K562 (cell line): ENCODE data around the gene PIP5K1B. TPM values are rescaled to one million over a fixed set of nuclear protein-coding genes. Genes with fewer than 3 reads are reported as not detected.
A peak's percentile ranks its signal among the peaks of the same experiment; 100 is the strongest.

Source experiments
- FOXA3 ChIP-seq, 2 experiments: fragments of 450-650 bp in 1 of 2; sonication (generic) in 1 of 2; formaldehyde crosslinking; IDR thresholded peaks in 1 of 2; conservative IDR thresholded peaks in 1 of 2; 2 replicates each; pipeline versions ENCODE4 v1.4.0 to v1.8.0; 2020 to 2022; ENCODE audit warnings: mild to moderate bottlenecking in 2 of 2, missing genetic modification reagents in 1 of 2
- REST ChIP-seq, 2 experiments: fragments of 450-650 bp; formaldehyde crosslinking in 1 of 2; IDR thresholded peaks; 2 replicates each; pipeline versions ENCODE4 v1.4.0 to v1.6.1; 2014 to 2020; ENCODE audit warnings: mild to moderate bottlenecking in 2 of 2, borderline replicate concordance in 1 of 2, low read depth in 1 of 2
- SMAD4 ChIP-seq: fragments of 250-450 bp; sonication (Bioruptor Pico); conservative IDR thresholded peaks from 2 replicates; pipeline ENCODE4 v1.8.0; 2021; ENCODE audit warnings: inconsistent platforms, mild to moderate bottlenecking, moderate library complexity
- TEAD4 ChIP-seq, 2 experiments: sonication (generic) in 1 of 2; formaldehyde crosslinking in 1 of 2; IDR thresholded peaks; 2 replicates each; pipeline versions ENCODE4 v1.6.1 to v1.8.0; 2012 to 2022; ENCODE audit warnings: borderline replicate concordance in 1 of 2, inconsistent platforms in 1 of 2, low read length in 1 of 2, mild to moderate bottlenecking in 1 of 2, missing genetic modification reagents in 1 of 2
- VEZF1 ChIP-seq: fragments of 200-800 bp; sonication (Bioruptor generic); IDR thresholded peaks from 2 replicates; pipeline ENCODE4 v1.6.1; 2017; ENCODE audit warnings: missing genetic modification characterization, missing compliant biosample characterization
- ZBTB7A ChIP-seq: IDR thresholded peaks from 2 replicates; pipeline ENCODE4 v1.6.1; 2011; ENCODE audit warnings: low read depth, mild to moderate bottlenecking, low read length, moderate library complexity, borderline replicate concordance; ENCODE audit not compliant: control insufficient read depth
- ZNF274 ChIP-seq: IDR thresholded peaks from 2 replicates; pipeline ENCODE4 v1.6.1; 2011; ENCODE audit warnings: low read depth, mild to moderate bottlenecking, low read length, moderate library complexity, borderline replicate concordance
- ZNF655 ChIP-seq: fragments of 250-450 bp; sonication (Bioruptor Pico); IDR thresholded peaks from 2 replicates; pipeline ENCODE4 v1.5.0; 2021
- ZNF695 ChIP-seq: fragments of 450-650 bp; formaldehyde crosslinking; IDR thresholded peaks from 2 replicates; pipeline ENCODE4 v1.4.0; 2020; ENCODE audit warnings: mild to moderate bottlenecking, moderate library complexity
- ZNF717 ChIP-seq: fragments of 250-450 bp; sonication (Bioruptor Pico); IDR thresholded peaks from 2 replicates; pipeline ENCODE4 v1.5.0; 2021
- ZNF740 ChIP-seq, 3 experiments: fragments of 200-800 bp in 1 of 3; sonication (Bioruptor generic) in 1 of 3; sonication (generic) in 1 of 3; formaldehyde crosslinking in 1 of 3; IDR thresholded peaks; 2 replicates each; pipeline versions ENCODE4 v1.6.1 to v1.8.0; 2016 to 2022; ENCODE audit warnings: mild to moderate bottlenecking in 2 of 3, missing compliant biosample characterization in 2 of 3, missing genetic modification characterization in 2 of 3, missing genetic modification reagents in 1 of 3
- ZSCAN29 ChIP-seq: fragments of 450-650 bp; IDR thresholded peaks from 2 replicates; pipeline ENCODE4 v1.6.1; 2017
- polyA plus RNA-seq, 8 experiments: library from polyadenylated mRNA; depleted of rRNA in 4 of 8; stranded (reverse) in 5 of 8; unstranded in 3 of 8; fragments of >200 nt; fragmentation: Nextera tagmentation in 2 of 8; fragmentation: Illumina TruSeq in 1 of 8; extraction: Ambion mirVana in 2 of 8; extraction: Trizol in 1 of 8; gene quantifications; 2 replicates each; pipeline versions ENCODE4 v1.2.1 to v1.2.3, GENCODE V29; 2011 to 2014; ENCODE audit warnings: inconsistent platforms in 1 of 8, missing spikeins in 1 of 8
- total RNA-seq, 7 experiments: library from RNA; depleted of rRNA in 6 of 7; stranded (reverse); fragments of >200 nt in 6 of 7; fragmentation: Illumina TruSeq in 2 of 7; extraction: Trizol in 2 of 7; gene quantifications; 2 replicates each; pipeline versions ENCODE4 v1.2.1 to v1.2.3, GENCODE V29; 2011 to 2021; ENCODE audit warnings: low replicate concordance in 1 of 7

Gene PIP5K1B
- total and polyA plus RNA-seq, 9 of the 15 experiments (the other 6 are each of a cell fraction or from before 2014, with no cell fraction given) = 3.1 to 12.9 (median 7.4) TPM

GRCh38 chr9:69035438-69036308, 330.6 kb downstream of the PIP5K1B start, which contains the start of gene FXN (continued):
- TF ChIP-seq ZNF274 (no peak), FOXA3 (CRISPR knock-in tag; conservative IDR thresholded peaks at IDR 0.05 in 1 of 2, IDR thresholded peaks at IDR 0.05 in 1 of 2) (no peak), ZNF655 (CRISPR knock-in tag) (no peak), ZNF717 (CRISPR knock-in tag) (no peak), SMAD4 (peak; percentile 34; the same call in 1 of the 2 replicates), ZBTB7A (peak; percentile 76; the same call in 1 of the 2 replicates), REST (IDR thresholded peaks at IDR 0.05; ENCODE audit: borderline replicate concordance) (peak; percentile 58; the same call in 1 of the 2 replicates), REST (CRISPR knock-in tag; IDR thresholded peaks at IDR 0.05; ENCODE audit: low read depth) (no peak), TEAD4 (IDR thresholded peaks at IDR 0.05; ENCODE audit: low read length) (peak; percentile 11; the same call in 1 of the 2 replicates), TEAD4 (CRISPR knock-in tag; IDR thresholded peaks at IDR 0.05; ENCODE audit: borderline replicate concordance) (no peak), VEZF1 (CRISPR knock-in tag) (peak; percentile 28; the same call in 1 of the 2 replicates), ZNF695 (CRISPR knock-in tag) (no peak), ZNF740 (CRISPR knock-in tag; IDR thresholded peaks at IDR 0.05) (peak; percentile 100), ZNF740 (tag; IDR thresholded peaks at IDR 0.05) (peak in 1 of 2 experiments; percentile 97; a peak in 2 of 4 replicates), ZSCAN29 (no peak)
